SH-SY5Y (cell line): ENCODE measurements around the gene HLA-A.

Source experiments
- GATA2 ChIP-seq: IDR thresholded peaks from 2 replicates; pipeline ENCODE4 v1.6.1; 2011; ENCODE audit warnings: mild to moderate bottlenecking, low read depth, low read length
- GATA3 ChIP-seq: IDR thresholded peaks from 2 replicates; pipeline ENCODE4 v1.6.1; 2011; ENCODE audit warnings: low read depth, mild to moderate bottlenecking, low read length, moderate library complexity

- TF ChIP-seq GATA3 (no peak), GATA2 (no peak)
Observed at GRCh38 chr6:29967379-29968010, 25.2 kb downstream of the HLA-A start.
